ENCODE results near the gene KAZN.
A peak's percentile ranks its signal among the peaks of the same experiment; 100 is the strongest.

The KAZN gene

GRCh38 chr1:15148941-15149340, 550.5 kb downstream of the KAZN start:
- no peak for TF ChIP-seq CTCF (IDR thresholded peaks at IDR 0.05; ENCODE audit: low read depth, low read length)
- no peak overlapping the region for H3K4me3 ChIP-seq (ENCODE audit: low read depth, low read length)

GRCh38 chr1:15150376-15150775, 551.9 kb downstream of the KAZN start:
- no peak for TF ChIP-seq CTCF (IDR thresholded peaks at IDR 0.05; ENCODE audit: low read depth, low read length)
- no peak overlapping the region for H3K4me3 ChIP-seq (ENCODE audit: low read depth, low read length)

GRCh38 chr1:15151377-15151806, 552.9 kb downstream of the KAZN start:
- H3K4me3 ChIP-seq (ENCODE audit: low read depth, low read length): no peak overlapping the region
- no peak for TF ChIP-seq CTCF (IDR thresholded peaks at IDR 0.05; ENCODE audit: low read depth, low read length)

GRCh38 chr1:15151871-15152270, 553.4 kb downstream of the KAZN start:
- TF ChIP-seq CTCF (IDR thresholded peaks at IDR 0.05; ENCODE audit: low read depth, low read length): no peak
- H3K4me3 ChIP-seq (ENCODE audit: low read depth, low read length): no peak overlapping the region

- H3K4me3 ChIP-seq (ENCODE audit: low read depth, low read length): peak overlapping the region; percentile 75
- TF ChIP-seq CTCF (IDR thresholded peaks at IDR 0.05; ENCODE audit: low read depth, low read length): peak; percentile 82
Observed at GRCh38 chr1:15152318-15153183, 554.1 kb downstream of the KAZN start.

- no peak for TF ChIP-seq CTCF (IDR thresholded peaks at IDR 0.05; ENCODE audit: low read depth, low read length)
- peak within 1 kb of the TSS; percentile 75 for H3K4me3 ChIP-seq (ENCODE audit: low read depth, low read length)
Observed at GRCh38 chr1:15153184-15153841, 554.8 kb downstream of the KAZN start, which contains the start of gene TMEM51. TSS of gene TMEM51 (plus strand) at chr1:15153747. CDS start at chr1:15215088, 61,341 bp downstream.
